GM12891 (cell line): Measurements from ENCODE around the gene TBC1D1.

Experiments
- POLR2A ChIP-seq: IDR thresholded peaks from 2 replicates; pipeline ENCODE4 v1.6.1; 2011; ENCODE audit warnings: low read depth, low read length, control low read depth
- POLR2AphosphoS5 ChIP-seq: IDR thresholded peaks from 2 replicates; pipeline ENCODE4 v1.6.1; 2011; ENCODE audit warnings: low read depth, low read length, control low read depth
- POU2F2 ChIP-seq: IDR thresholded peaks from 2 replicates; pipeline ENCODE4 v1.6.1; 2011; ENCODE audit warnings: low read depth, mild to moderate bottlenecking, control low read depth, low read length, moderate library complexity
- TAF1 ChIP-seq: IDR thresholded peaks from 2 replicates; pipeline ENCODE4 v1.6.1; 2011; ENCODE audit warnings: low read depth, low read length, control low read depth

GRCh38 chr4:38056011-38056685, 165.3 kb downstream of the TBC1D1 start:
- no peak for TF ChIP-seq POLR2A
- no peak for TF ChIP-seq POLR2AphosphoS5
- no peak for TF ChIP-seq POU2F2
- no peak for TF ChIP-seq TAF1
